Embryonic facial prominence (tissue), 1 donor: ENCODE data around the gene KYNU.
"Not testable (repeated sequence)": the region's sequence is repeated elsewhere in the genome, so short reads cannot be mapped to it uniquely, and the experiment has no call there.

Experiments used
- DNase-seq: peaks from one replicate; pipeline ENCODE4 v3.0.0-alpha.2; 2016; ENCODE audit errors: extremely low spot score

Gene KYNU

DNA sequence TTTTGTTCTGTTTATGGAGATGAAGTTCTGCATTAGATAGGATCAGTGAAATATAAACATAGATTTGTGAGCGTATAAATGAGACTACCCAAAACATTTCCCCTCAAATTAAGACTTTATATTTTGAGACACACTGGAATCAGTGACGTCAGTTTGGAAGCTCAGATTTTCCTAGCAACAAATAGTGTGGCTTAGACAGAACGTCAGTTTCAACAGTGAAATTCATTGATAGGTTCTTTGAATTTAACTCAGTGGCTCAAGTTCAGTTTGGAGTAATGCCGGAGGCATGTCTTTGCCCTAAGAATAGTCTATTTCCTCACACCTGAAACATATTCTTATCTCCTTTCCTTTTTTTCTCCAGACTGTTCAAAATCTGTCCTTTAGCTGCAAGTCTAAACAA is 138.2 kb downstream of the KYNU start:
- no peak for DNase-seq

GRCh38 chr2:143026411-143027054 is 149.1 kb downstream of the KYNU start:
- no peak for DNase-seq

GRCh38 chr2:143029141-143029540 is 151.7 kb downstream of the KYNU start:
- no peak for DNase-seq

- no peak for DNase-seq
Observed at GRCh38 chr2:143030127-143030526, 152.7 kb downstream of the KYNU start.

DNA sequence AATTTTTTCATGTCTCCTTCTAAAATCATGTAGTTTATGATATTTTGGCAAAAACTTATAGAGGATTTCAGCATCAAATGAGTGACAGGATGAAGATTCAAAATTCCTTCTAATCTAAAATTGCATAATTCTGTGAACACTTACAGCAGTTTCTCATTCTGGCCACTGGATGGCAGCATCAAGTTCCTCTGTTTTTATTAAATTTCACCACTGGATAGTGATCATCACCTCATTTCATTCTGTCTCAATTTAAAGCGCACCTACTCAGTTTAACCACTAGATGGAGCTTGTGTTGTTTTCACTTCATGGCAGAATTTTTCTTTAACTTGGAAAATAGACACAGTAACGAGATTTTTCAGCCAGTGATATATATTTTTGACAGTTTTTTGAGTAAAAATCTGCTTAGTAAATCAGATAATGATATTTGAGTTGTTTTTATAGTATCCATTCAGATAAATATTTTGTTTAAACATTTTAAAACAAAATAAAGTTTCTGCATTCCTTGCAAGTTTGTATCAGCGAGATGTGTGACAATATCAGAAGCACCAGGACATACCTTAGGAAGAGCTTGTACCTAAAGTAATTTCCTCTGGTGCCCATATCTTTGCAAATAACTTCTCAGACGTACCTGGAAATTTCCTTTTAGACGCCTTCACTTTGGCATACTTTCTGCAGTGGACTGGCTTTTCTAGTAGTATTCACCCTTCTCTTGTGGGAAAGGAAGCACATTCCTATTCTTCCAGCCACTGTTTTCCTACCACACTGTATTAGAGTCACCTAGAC is 157.0 kb downstream of the KYNU start:
- DNase-seq = peak; percentile 83

DNA sequence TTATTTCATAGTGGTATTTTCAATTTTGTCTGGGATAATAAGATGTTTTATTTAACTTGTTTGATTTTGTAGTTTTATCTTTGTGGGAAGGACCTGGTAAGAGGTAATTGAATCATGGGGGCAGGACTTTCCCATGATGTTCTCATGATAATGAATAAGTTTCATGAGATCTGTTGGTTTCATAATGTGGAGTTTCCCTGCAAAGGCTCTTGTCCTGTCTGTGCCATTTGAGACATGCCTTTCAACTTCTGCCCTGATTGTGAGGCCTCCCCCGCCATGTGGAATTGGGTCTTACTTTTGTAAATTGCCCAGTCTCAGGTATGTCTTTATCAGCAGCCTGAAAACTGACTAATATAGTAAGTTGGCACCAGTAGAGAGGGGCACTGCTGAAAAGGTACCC is 174.0 kb downstream of the KYNU start:
- no peak for DNase-seq

GRCh38 chr2:143053437-143053836 is 176.0 kb downstream of the KYNU start:
- not testable (repeated sequence) for DNase-seq

DNA sequence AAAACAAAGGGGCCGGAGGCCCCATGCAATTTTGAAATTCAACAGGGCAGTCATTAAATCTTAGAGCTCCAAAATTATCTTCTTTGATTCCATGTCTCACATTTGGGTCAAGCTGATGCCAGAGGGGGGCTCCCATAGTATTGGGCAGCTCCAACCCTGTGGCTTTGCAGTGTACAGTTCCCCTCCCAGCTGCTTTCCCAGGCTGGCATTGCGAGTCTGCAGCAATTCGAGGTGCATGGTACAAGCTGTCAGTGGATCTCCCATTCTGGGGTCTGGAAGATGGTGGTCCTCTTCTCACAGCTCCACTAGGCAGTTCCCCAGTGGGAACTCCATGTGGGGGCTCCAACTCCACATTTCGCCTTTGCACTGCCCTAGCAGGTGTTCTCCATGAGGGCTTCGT is 179.1 kb downstream of the KYNU start:
- no peak for DNase-seq

DNA sequence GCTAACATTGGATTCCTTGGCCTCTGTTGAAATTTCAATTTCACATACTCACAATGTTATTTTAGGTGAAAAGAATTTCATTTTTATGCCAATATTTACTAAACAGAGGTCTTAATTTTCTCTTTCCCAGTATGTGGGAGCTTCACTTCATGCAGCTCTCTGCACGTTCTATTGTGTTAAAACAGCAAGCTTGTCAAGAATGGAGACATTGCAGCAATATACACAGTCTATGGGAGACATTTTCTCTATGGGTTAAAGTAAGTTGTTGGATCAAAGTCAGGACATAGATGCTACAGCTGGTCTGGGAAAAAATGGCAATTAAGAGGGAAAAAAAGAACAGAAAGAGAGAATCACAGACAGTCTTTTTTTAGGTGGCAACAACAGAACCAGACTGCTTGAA is 181.4 kb downstream of the KYNU start:
- DNase-seq = no peak

DNA sequence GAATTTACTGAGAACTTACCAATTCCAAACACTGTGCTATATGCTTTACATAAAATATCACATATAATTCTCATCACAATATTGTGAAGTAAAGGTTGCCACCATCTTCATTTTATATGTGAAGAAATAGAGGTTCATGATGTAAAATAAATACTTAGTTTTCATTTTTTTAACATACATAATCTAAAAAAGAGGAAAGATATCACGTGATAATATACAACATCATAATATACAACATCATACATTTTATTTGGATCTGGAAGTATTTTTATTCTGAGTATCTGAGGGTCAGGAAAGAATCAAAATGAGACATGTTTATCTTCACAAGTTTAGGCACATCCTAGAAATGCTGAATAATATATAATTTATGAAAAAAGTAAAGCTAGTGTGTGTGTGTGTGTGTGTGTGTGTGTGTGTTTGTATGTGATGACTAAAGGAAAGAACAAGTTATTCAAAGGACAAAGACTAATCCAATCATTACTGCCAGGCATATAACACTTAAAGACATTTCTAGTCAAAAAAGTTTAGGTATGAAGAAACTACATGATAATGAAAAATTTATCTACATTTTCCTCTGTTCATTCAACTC is 186.2 kb downstream of the KYNU start:
- no peak for DNase-seq

- no peak for DNase-seq
Observed at GRCh38 chr2:143068094-143068493, 190.6 kb downstream of the KYNU start.

DNA sequence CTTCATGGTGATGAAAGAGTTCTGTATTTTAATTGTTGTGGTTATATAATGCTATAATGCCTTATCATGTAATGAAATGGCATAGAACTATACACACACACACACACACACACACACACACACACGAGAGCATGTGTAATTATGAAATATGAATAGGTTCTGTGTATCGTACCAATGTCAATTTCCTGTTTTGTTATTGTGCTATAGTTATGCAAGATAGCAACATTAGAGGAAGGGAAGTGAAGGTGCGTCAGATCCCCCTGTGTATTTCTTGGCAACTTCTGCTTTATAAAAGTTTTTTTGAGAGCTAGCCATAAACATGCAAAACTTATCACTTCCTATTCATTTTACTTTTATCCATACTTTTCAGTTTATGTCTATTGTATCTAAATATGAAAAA is 191.0 kb downstream of the KYNU start:
- DNase-seq = no peak

- DNase-seq = no peak
Observed at GRCh38 chr2:143070704-143071103, 193.2 kb downstream of the KYNU start.

GRCh38 chr2:143071185-143071876 is 193.9 kb downstream of the KYNU start:
- DNase-seq = no peak

- not testable (repeated sequence) for DNase-seq
Observed at GRCh38 chr2:143074913-143075312, 197.4 kb downstream of the KYNU start.

DNA sequence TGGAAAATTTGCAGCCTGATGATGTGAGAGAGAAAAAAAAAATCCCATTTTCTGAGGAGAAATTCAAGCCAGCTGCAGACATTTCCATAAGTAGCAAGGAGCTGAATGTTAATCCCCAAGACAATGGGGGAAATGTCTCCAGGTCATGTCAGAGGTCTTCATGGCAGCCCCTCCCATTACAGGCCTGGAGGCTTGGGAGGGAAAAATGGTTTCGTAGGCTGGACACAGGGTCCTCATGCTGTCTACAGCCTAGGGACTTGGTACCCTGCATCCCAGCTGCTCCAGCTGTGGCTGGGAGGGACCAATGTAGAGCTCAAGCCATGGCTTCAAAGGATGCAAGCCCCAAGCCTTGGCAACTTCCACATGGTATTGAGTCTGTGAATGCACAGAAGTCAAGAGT is 198.2 kb downstream of the KYNU start:
- DNase-seq = no peak

GRCh38 chr2:143078104-143078503 is 200.6 kb downstream of the KYNU start:
- no peak for DNase-seq

DNA sequence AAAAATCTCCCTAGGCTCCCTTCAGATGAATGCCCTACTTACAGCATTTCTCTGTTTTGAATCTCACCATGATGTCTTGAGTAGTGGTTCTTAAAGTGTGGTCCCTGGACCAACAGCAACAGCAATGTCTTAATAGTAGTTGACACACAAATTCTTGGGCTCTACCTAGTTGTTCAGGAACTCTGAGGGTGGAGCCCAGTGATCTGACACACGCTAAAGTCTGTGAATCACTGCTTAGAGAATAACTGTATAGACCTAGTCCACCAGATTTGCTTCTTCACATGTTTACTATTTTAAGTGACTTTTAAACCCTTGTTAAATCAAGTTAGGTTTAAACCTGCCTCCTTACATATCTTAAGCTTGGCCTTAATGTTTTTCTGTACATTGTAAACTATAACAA is 204.2 kb downstream of the KYNU start:
- no peak for DNase-seq

GRCh38 chr2:143083636-143084035 is 206.2 kb downstream of the KYNU start:
- DNase-seq = no peak

DNA sequence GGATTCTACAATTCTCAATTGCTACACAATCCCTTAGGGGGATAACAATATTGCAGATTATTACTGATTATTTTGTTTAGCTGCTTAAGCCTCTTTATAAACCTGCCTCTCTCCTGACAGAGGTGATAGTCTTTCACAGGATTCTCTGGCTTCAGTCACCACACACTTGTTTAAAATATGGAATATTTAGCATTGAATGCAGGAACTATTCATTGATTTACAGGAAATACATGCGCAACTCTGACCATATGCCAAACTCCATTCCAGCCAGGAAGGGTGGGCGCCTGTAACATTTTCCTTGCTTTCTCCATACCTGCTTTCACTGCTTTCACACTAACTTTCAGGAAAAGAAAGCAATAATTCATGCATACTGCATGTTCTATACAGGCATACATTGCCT is 207.0 kb downstream of the KYNU start:
- no peak for DNase-seq

DNA sequence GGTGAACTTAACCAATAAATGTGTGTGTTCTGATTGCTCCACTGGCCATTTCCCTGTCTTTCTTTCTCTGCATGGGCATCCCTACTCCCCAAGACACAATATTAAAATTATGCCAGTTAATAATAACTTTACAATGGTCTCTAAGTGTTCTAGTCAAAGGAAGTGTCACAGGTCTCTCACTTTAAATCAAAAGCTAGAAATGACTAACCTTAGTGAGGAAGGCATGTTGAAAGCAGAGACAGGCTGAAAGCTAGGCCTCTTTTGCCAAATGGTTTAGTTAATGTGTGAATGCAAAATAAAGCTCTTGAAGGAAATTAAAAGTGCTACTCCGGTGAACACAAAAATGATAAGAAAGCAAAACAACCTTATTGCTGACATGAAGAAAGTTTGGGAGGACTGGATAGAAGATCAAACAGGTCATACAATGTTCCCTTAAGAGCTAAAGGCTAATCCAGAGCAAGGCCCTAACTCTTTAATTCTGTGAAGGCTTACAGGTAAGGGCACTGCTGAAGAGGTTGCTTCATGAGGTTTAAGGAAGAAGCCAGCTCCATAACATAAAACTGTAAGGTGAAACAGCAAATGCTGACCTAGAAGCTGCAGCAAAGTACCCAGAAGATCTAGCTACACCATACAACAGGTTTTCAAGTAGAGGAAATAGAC is 207.8 kb downstream of the KYNU start:
- no peak for DNase-seq

GRCh38 chr2:143087033-143087432 is 209.6 kb downstream of the KYNU start:
- DNase-seq = no peak
